ENCODE measurements around the gene IL17RE. TPM values are rescaled to one million over a fixed set of nuclear protein-coding genes. Genes with fewer than 3 reads are reported as not detected.

IL17RE gene
- total and polyA plus RNA-seq, 9 of the 15 experiments (the other 6 are each of a cell fraction or from before 2014, with no cell fraction given): 0.32 to 1.9 (median 0.51) TPM; not detected in 4

- Histone ChIP-seq H3K9me3 (replicated peaks; ENCODE audit: control insufficient read depth, insufficient read depth, low read depth, low read length) (no peaks in the 10 kb centered on the region), H3K27ac (ENCODE audit: extremely low read depth, low read depth, low read length) (no peak overlapping the region), H3K4me1 (replicated peaks in 1 of 2; ENCODE audit: control insufficient read depth in 2 of 2, insufficient read depth in 2 of 2, low read length in 2 of 2) (peaks cover 6 to 24% of the 10 kb centered on the region in 2 experiments; a peak in 4 of 5 replicates), H3K4me2 (ENCODE audit: insufficient read depth, low read length) (no peak overlapping the region), H3K9me1 (ENCODE audit: control insufficient read depth, insufficient read depth, low read length) (no peaks in the 10 kb centered on the region), H3K4me3 (no peak overlapping the region), H3K9ac (ENCODE audit: insufficient read depth in 1 of 2, low read depth in 2 of 2, low read length in 2 of 2) (0 out of 4 replicates have a peak overlapping the region, but pooled peaks of 1 of the 2 experiments have one; percentile 27), H2AFZ (ENCODE audit: low read depth, low read length) (no peak overlapping the region), H3K27me3 (ENCODE audit: control insufficient read depth in 2 of 2, insufficient read depth in 2 of 2, low read length in 2 of 2) (no peaks in the 10 kb centered on the region), H4K20me1 (replicated peaks; ENCODE audit: control insufficient read depth, insufficient read depth, low read length) (no peaks in the 10 kb centered on the region), H3K36me3 (ENCODE audit: control insufficient read depth, insufficient read depth, low read length) (no peaks in the 10 kb centered on the region), H3K79me2 (ENCODE audit: control insufficient read depth, insufficient read depth, low read length) (no peaks in the 10 kb centered on the region)
- TF ChIP-seq FOXK1 (CRISPR knock-in tag; IDR thresholded peaks at IDR 0.05; ENCODE audit: borderline replicate concordance) (no peak), NCOR1 (IDR thresholded peaks at IDR 0.05) (no peak), BRD4 (IDR thresholded peaks at IDR 0.05) (no peak), ZNF143 (CRISPR knock-in tag; IDR thresholded peaks at IDR 0.05) (no peak), ZEB2 (IDR thresholded peaks at IDR 0.05) (no peak), ZNF133 (CRISPR knock-in tag; IDR thresholded peaks at IDR 0.05) (no peak), TEAD2 (tag; IDR thresholded peaks at IDR 0.05) (no peak), USF2 (CRISPR knock-in tag; IDR thresholded peaks at IDR 0.05) (no peak), TARDBP (IDR thresholded peaks at IDR 0.05) (no peak), HCFC1 (IDR thresholded peaks at IDR 0.05; ENCODE audit: low read depth, low read length) (no peak), ZNF124 (CRISPR knock-in tag; IDR thresholded peaks at IDR 0.05) (no peak), ZBED1 (IDR thresholded peaks at IDR 0.05) (no peak)
- WGBS (ENCODE audit: insufficient coverage, low coverage, missing lambda C conversion rate): 53% methylated on average over 8 of the region's 8 CpGs
- intact Hi-C loops (cut with micrococcal nuclease): no loop called here
- BruUV-seq (replicated peaks): no TSS peak
- in situ Hi-C loops (cut with MboI): no loop called here
- CTCF ChIA-PET (ENCODE audit: low intra/inter-chr PET ratio): no interaction called here
- no peak for ATAC-seq
- POLR2A ChIA-PET: interaction anchor here (0.8 to 1.1 kb wide), 3 partner anchors 10 to 31 kb away, joined by 3 read pairs; no protein-coding TSS in a partner anchor
- FAIRE-seq: no peak
- DNase-seq (ENCODE audit: extremely low read depth in 1 of 4, low spot score in 3 of 4): no peak
Measured at GRCh38 chr3:9866639-9867038, 36.0 kb upstream of the IL17RE start.

All from K562 (cell line).